Tibial artery (tissue), 4 donors: Measurements from ENCODE around the gene CACNA1C.

ENCODE experiments used
- DNase-seq, 2 donors: peaks; one replicate each; pipeline ENCODE4 v3.0.0-alpha.2; 2019
- H3K27ac ChIP-seq, 2 donors: fragments of 200-600 bp; sonication (generic) in 1 of 2; 1 replicate in 1 of 2; 2 replicates in 1 of 2; pipeline ENCODE4 v1.5.1; 2018 to 2019; ENCODE audit warnings: mild to moderate bottlenecking in 1 of 2
- H3K27me3 ChIP-seq, 2 donors: fragments of 200-600 bp; sonication (generic) in 1 of 2; one replicate each; pipeline versions ENCODE4 v1.5.1 to v1.6.0; 2016 to 2019
- H3K36me3 ChIP-seq, 3 donors: fragments of 200-600 bp; sonication (generic) in 2 of 3; one replicate each; pipeline ENCODE4 v1.5.1; 2016 to 2019; ENCODE audit warnings: mild to moderate bottlenecking in 2 of 3
- H3K4me1 ChIP-seq, 4 donors: fragments of 200-600 bp; sonication (generic) in 2 of 4; 1 replicate in 3 of 4; 2 replicates in 1 of 4; pipeline ENCODE4 v1.5.1; 2016 to 2019
- H3K4me3 ChIP-seq, 2 donors: fragments of 200-600 bp; sonication (generic) in 1 of 2; 1 replicate in 1 of 2; 2 replicates in 1 of 2; pipeline ENCODE4 v1.5.1; 2018 to 2019; ENCODE audit warnings: mild to moderate bottlenecking in 2 of 2
- H3K9me3 ChIP-seq, 3 donors: fragments of 200-600 bp; sonication (generic) in 1 of 3; one replicate each; pipeline ENCODE4 v1.5.1; 2016 to 2019
- CTCF ChIP-seq, 2 experiments: fragments of 200-600 bp in 1 of 2; fragments of 450-650 bp in 1 of 2; IDR thresholded peaks; one replicate each; pipeline ENCODE4 v1.5.1; 2017 to 2019; ENCODE audit warnings: antibody characterized with exemption in 2 of 2, mild to moderate bottlenecking in 1 of 2, moderate library complexity in 1 of 2
- intact Hi-C: fragments of 100-400 bp; cut with DNase I; formaldehyde crosslinking; loops from one replicate; pipeline ENCODE4 v1.15.0; 2023; ENCODE audit warnings: low total_unique reads

CACNA1C gene

GRCh38 chr12:2453761-2454090, 400.9 kb downstream of the CACNA1C start:
- no peak for TF ChIP-seq CTCF (IDR thresholded peaks at IDR 0.05)
- H3K27ac ChIP-seq: no peak overlapping the region

DNA sequence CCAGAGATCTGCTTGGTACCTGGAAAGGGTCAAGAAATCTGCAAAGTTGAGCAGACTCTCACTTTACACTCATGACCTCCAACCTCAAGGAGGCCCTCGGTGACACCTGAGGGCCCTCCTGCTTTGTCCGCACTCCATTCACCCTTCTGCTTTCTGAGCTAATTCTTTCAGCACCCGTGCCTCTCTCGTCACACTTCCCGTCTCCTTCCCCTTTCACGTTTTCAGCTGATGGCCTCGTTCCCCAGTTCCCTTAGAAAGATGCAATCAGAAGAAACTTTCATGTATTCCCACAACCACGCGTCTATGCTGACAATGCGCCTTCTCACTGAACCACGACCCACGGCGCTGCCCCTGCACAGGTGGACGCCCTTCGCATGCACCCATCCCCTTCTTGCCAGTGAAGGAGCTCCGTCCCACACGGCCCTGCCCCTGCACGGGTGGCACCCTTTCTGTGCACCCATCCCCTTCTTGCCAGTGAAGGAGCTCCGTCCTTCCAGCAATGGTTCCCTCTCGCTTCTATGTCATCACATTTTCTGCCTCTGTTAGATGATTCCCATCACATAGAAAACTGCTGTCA, 401.9 kb downstream of the CACNA1C start:
- Histone ChIP-seq H3K36me3 (peaks cover 0 to 35% (median 18%) of the 10 kb centered on the region in 3 donors), H3K27ac (no peak overlapping the region), H3K9me3 (no peaks in the 10 kb centered on the region), H3K27me3 (no peaks in the 10 kb centered on the region), H3K4me1 (peaks cover 0 to 29% (median 8%) of the 10 kb centered on the region in 4 donors), H3K4me3 (no peak overlapping the region)
- DNase-seq: no peak
- no peak for TF ChIP-seq CTCF (IDR thresholded peaks at IDR 0.05)
- intact Hi-C loops: no loop called here

More at GRCh38 chr12:2453761-2454090, 400.9 kb downstream of the CACNA1C start:
- intact Hi-C loops: no loop called here
- no peaks in the 10 kb centered on the region for H3K9me3 ChIP-seq
- peaks cover 0 to 29% (median 8%) of the 10 kb centered on the region in 4 donors for H3K4me1 ChIP-seq
- no peaks in the 10 kb centered on the region for H3K27me3 ChIP-seq
- H3K4me3 ChIP-seq: no peak overlapping the region
- H3K36me3 ChIP-seq: peaks cover 0 to 36% (median 23%) of the 10 kb centered on the region in 3 donors
- no peak for DNase-seq

- H3K27ac ChIP-seq: no peak overlapping the region
- no peak for DNase-seq
- intact Hi-C loops: no loop called here
- H3K27me3 ChIP-seq: no peaks in the 10 kb centered on the region
- H3K4me1 ChIP-seq: peaks cover 0 to 29% (median 8%) of the 10 kb centered on the region in 4 donors
- H3K4me3 ChIP-seq: no peak overlapping the region
- H3K9me3 ChIP-seq: no peaks in the 10 kb centered on the region
- TF ChIP-seq CTCF (IDR thresholded peaks at IDR 0.05): no peak
- H3K36me3 ChIP-seq: peaks cover 0 to 40% (median 25%) of the 10 kb centered on the region in 3 donors
These were observed 402.6 kb downstream of the CACNA1C start for GRCh38 chr12:2455410-2455809.

GRCh38 chr12:2456122-2456812, 403.5 kb downstream of the CACNA1C start:
- H3K27ac ChIP-seq: no peak overlapping the region
- intact Hi-C loops: no loop called here

GRCh38 chr12:2456813-2457186, 404.0 kb downstream of the CACNA1C start:
- Histone ChIP-seq H3K27me3 (no peaks in the 10 kb centered on the region), H3K4me1 (peaks cover 0 to 16% (median 2%) of the 10 kb centered on the region in 4 donors), H3K4me3 (no peak overlapping the region), H3K9me3 (no peaks in the 10 kb centered on the region), H3K27ac (no peak overlapping the region), H3K36me3 (peaks cover 0 to 53% (median 32%) of the 10 kb centered on the region in 3 donors)
- no peak for DNase-seq
- intact Hi-C loops: no loop called here
- TF ChIP-seq CTCF (IDR thresholded peaks at IDR 0.05): no peak

More at GRCh38 chr12:2456122-2456812, 403.5 kb downstream of the CACNA1C start:
- Histone ChIP-seq H3K4me3 (no peak overlapping the region), H3K9me3 (no peaks in the 10 kb centered on the region), H3K4me1 (peaks cover 0 to 21% (median 7%) of the 10 kb centered on the region in 4 donors), H3K36me3 (peaks cover 0 to 49% (median 27%) of the 10 kb centered on the region in 3 donors), H3K27me3 (no peaks in the 10 kb centered on the region)
- DNase-seq: no peak
- no peak for TF ChIP-seq CTCF (IDR thresholded peaks at IDR 0.05)
